H9 (cell line): ENCODE measurements around the gene CSF1R. TPM values are rescaled to one million over a fixed set of nuclear protein-coding genes. Genes with fewer than 3 reads are reported as not detected.

Experiments
- DNase-seq: peaks from one replicate; pipeline ENCODE4 v3.0.0-alpha.2; 2017
- H2AFZ ChIP-seq: one replicate; pipeline ENCODE4 v1.6.1; 2013; ENCODE audit warnings: mild to moderate bottlenecking, low read length, control low read depth, moderate library complexity
- H2AK5ac ChIP-seq: 2 replicates; pipeline ENCODE4 v1.6.1; 2013; ENCODE audit warnings: low read length, control low read depth, mixed read lengths; ENCODE audit not compliant: insufficient read length
- H2BK120ac ChIP-seq: one replicate; pipeline ENCODE4 v1.6.1; 2013; ENCODE audit warnings: low read depth, mild to moderate bottlenecking, low read length, control low read depth, inconsistent platforms; ENCODE audit not compliant: poor library complexity, severe bottlenecking
- H2BK12ac ChIP-seq: 2 replicates; pipeline ENCODE4 v1.6.1; 2013; ENCODE audit warnings: low read length, control low read depth, mixed read lengths, low read depth; ENCODE audit not compliant: insufficient read length
- H2BK15ac ChIP-seq: 2 replicates; pipeline ENCODE4 v1.6.1; 2013; ENCODE audit warnings: low read depth, low read length, control low read depth
- H2BK20ac ChIP-seq: one replicate; pipeline ENCODE4 v1.6.1; 2013; ENCODE audit warnings: low read depth, mild to moderate bottlenecking, low read length, control low read depth, inconsistent platforms; ENCODE audit not compliant: poor library complexity, severe bottlenecking
- H2BK5ac ChIP-seq: 2 replicates; pipeline ENCODE4 v1.6.1; 2013; ENCODE audit warnings: low read length, control low read depth, mixed read lengths; ENCODE audit not compliant: insufficient read length
- H3K14ac ChIP-seq: 2 replicates; pipeline ENCODE4 v1.6.1; 2013; ENCODE audit warnings: low read length, control low read depth; ENCODE audit not compliant: insufficient read depth
- H3K18ac ChIP-seq: 2 replicates; pipeline ENCODE4 v1.6.1; 2013; ENCODE audit warnings: low read depth, mild to moderate bottlenecking, mixed read lengths, low read length, control low read depth; ENCODE audit not compliant: insufficient read length
- H3K23ac ChIP-seq: 2 replicates; pipeline ENCODE4 v1.6.1; 2013; ENCODE audit warnings: low read length, control low read depth, mixed read lengths, low read depth; ENCODE audit not compliant: insufficient read length
- H3K23me2 ChIP-seq: 2 replicates; pipeline ENCODE4 v1.6.1; 2013; ENCODE audit warnings: low read depth, mild to moderate bottlenecking, mixed read lengths, low read length, control low read depth; ENCODE audit not compliant: insufficient read length, poor library complexity, severe bottlenecking
- H3K27ac ChIP-seq: 2 replicates; pipeline ENCODE4 v1.5.1; 2013; ENCODE audit warnings: low read length, control low read depth, mixed read lengths, low read depth; ENCODE audit not compliant: insufficient read length
- H3K27me3 ChIP-seq: 2 replicates; pipeline ENCODE4 v1.6.1; 2013; ENCODE audit warnings: low read length, control low read depth, inconsistent platforms; ENCODE audit not compliant: insufficient read depth
- H3K4ac ChIP-seq: 2 replicates; pipeline ENCODE4 v1.6.1; 2013; ENCODE audit warnings: low read depth, mild to moderate bottlenecking, control low read depth, inconsistent platforms, low read length, moderate library complexity
- H3K4me1 ChIP-seq: 2 replicates; pipeline ENCODE4 v1.6.1; 2013; ENCODE audit warnings: low read length, control low read depth, inconsistent platforms; ENCODE audit not compliant: insufficient read depth
- H3K4me2 ChIP-seq: 2 replicates; pipeline ENCODE4 v1.6.1; 2013; ENCODE audit warnings: low read length, control low read depth, mixed read lengths; ENCODE audit not compliant: insufficient read length, insufficient read depth
- H3K56ac ChIP-seq: 2 replicates; pipeline ENCODE4 v1.6.1; 2013; ENCODE audit warnings: low read depth, mild to moderate bottlenecking, mixed read lengths, low read length, control low read depth; ENCODE audit not compliant: insufficient read length
- H3K79me1 ChIP-seq: 2 replicates; pipeline ENCODE4 v1.6.1; 2013; ENCODE audit warnings: low read depth, mild to moderate bottlenecking, moderate library complexity, low read length, control low read depth, inconsistent platforms; ENCODE audit not compliant: insufficient read depth, poor library complexity, severe bottlenecking
- H3K79me2 ChIP-seq: 2 replicates; pipeline ENCODE4 v1.6.1; 2013; ENCODE audit warnings: low read length, control low read depth, inconsistent platforms; ENCODE audit not compliant: insufficient read depth
- H3K9ac ChIP-seq: 2 replicates; pipeline ENCODE4 v1.6.1; 2013; ENCODE audit warnings: low read length, control low read depth, mixed read lengths; ENCODE audit not compliant: insufficient read length; ENCODE audit errors: extremely low read depth
- H3K9me3 ChIP-seq: one replicate; pipeline ENCODE4 v1.6.1; 2013; ENCODE audit warnings: low read depth, low read length, inconsistent platforms; ENCODE audit not compliant: control insufficient read depth
- H3T11ph ChIP-seq: one replicate; pipeline ENCODE4 v1.6.1; 2013; ENCODE audit warnings: mild to moderate bottlenecking, low read length, control low read depth, inconsistent platforms
- H4K20me1 ChIP-seq: one replicate; pipeline ENCODE4 v1.6.1; 2013; ENCODE audit not compliant: control insufficient read depth, insufficient read length, insufficient read depth
- H4K5ac ChIP-seq: 2 replicates; pipeline ENCODE4 v1.6.1; 2013; ENCODE audit warnings: low read depth, mild to moderate bottlenecking, mixed read lengths, low read length, control low read depth; ENCODE audit not compliant: insufficient read length
- H4K8ac ChIP-seq: replicated peaks from 2 replicates; pipeline ENCODE4 v1.6.1; 2013; ENCODE audit warnings: low read length, control low read depth, mixed read lengths, low read depth; ENCODE audit not compliant: insufficient read length
- H4K91ac ChIP-seq: 2 replicates; pipeline ENCODE4 v1.6.1; 2013; ENCODE audit warnings: low read depth, mild to moderate bottlenecking, moderate library complexity, mixed read lengths, low read length, control low read depth; ENCODE audit not compliant: insufficient read length
- H3K27ac Mint-ChIP-seq, 3 experiments: 2 replicates in 2 of 3; 3 replicates in 1 of 3; pipeline ENCODE4 v1.8.0; 2020 to 2021; ENCODE audit warnings: mixed read lengths in 3 of 3, mild to moderate bottlenecking in 1 of 3, moderate library complexity in 1 of 3
- H3K27me3 Mint-ChIP-seq: 2 replicates; pipeline ENCODE4 v1.8.0; 2021; ENCODE audit warnings: low read depth, mild to moderate bottlenecking, moderate library complexity, mixed read lengths
- H3K36me3 Mint-ChIP-seq, 3 experiments: 2 replicates in 2 of 3; 3 replicates in 1 of 3; pipeline ENCODE4 v1.8.0; 2020 to 2021; ENCODE audit warnings: low read depth in 3 of 3, mixed read lengths in 3 of 3; ENCODE audit not compliant: insufficient read depth in 1 of 3
- H3K4me1 Mint-ChIP-seq, 2 experiments: 2 replicates each; pipeline ENCODE4 v1.8.0; 2020; ENCODE audit warnings: mixed read lengths in 2 of 2
- H3K4me3 Mint-ChIP-seq, 2 experiments: 2 replicates in 1 of 2; 3 replicates in 1 of 2; pipeline ENCODE4 v1.8.0; 2020 to 2021; ENCODE audit warnings: mild to moderate bottlenecking in 2 of 2, mixed read lengths in 2 of 2, moderate library complexity in 1 of 2
- H3K9me3 Mint-ChIP-seq, 2 experiments: 2 replicates in 1 of 2; 3 replicates in 1 of 2; pipeline ENCODE4 v1.8.0; 2020; ENCODE audit warnings: mild to moderate bottlenecking in 2 of 2, mixed read lengths in 2 of 2, moderate library complexity in 1 of 2
- CTCF ChIP-seq: fragments of 200-600 bp; sonication (generic); conservative IDR thresholded peaks from 3 replicates; pipeline ENCODE4 v1.8.0; 2021; ENCODE audit warnings: antibody characterized with exemption, mild to moderate bottlenecking
- WGBS: extraction: QIAGEN DNeasy Blood & Tissue Kit; methylation state at CpG from one replicate; pipeline ENCODE4 v1.1.7; 2013; ENCODE audit warnings: missing lambda C conversion rate, low lambda C conversion rate, mixed read lengths; ENCODE audit not compliant: insufficient read length; ENCODE audit errors: extremely low coverage; 5-methylcytosine and 5-hydroxymethylcytosine counted together
- total RNA-seq: library from RNA; stranded (reverse); gene quantifications from 2 replicates; pipeline ENCODE4 v1.2.1, GENCODE V29; 2021

CSF1R gene
- total RNA-seq, 1 experiment from 2014 or later, result 0.13 TPM

- Histone ChIP-seq H3K9ac (no peak overlapping the region), H3K23me2 (no peaks in the 10 kb centered on the region), H2BK12ac (no peak overlapping the region), H3T11ph (no peak overlapping the region), H3K14ac (no peak overlapping the region; the same call in 1 of the 2 replicates), H2BK15ac (no peak overlapping the region), H4K5ac (no peak overlapping the region), H3K23ac (no peak overlapping the region), H4K8ac (no peak overlapping the region), H2BK5ac (no peak overlapping the region), H3K79me1 (no peaks in the 10 kb centered on the region), H3K79me2 (no peaks in the 10 kb centered on the region), H4K91ac (no peak overlapping the region), H4K20me1 (no peaks in the 10 kb centered on the region), H2AFZ (no peak overlapping the region), H3K56ac (no peak overlapping the region), H2BK20ac (no peak overlapping the region), H3K4me1 (no peaks in the 10 kb centered on the region), H3K27me3 (no peaks in the 10 kb centered on the region), H2BK120ac (no peak overlapping the region), H3K4me2 (no peak overlapping the region), H2AK5ac (no peak overlapping the region), H3K18ac (no peak overlapping the region), H3K4ac (no peak overlapping the region), H3K27ac (no peak overlapping the region), H3K9me3 (no peaks in the 10 kb centered on the region)
- no peak for DNase-seq
- H3K9me3 Mint-ChIP-seq, result no peaks in the 10 kb centered on the region
- peak; percentile 31; the same call in 1 of the 3 replicates for TF ChIP-seq CTCF
- H3K4me1 Mint-ChIP-seq, result 0 out of 4 replicates have a peak, but pooled peaks cover 0 to 2% of the 10 kb centered on the region in 2 experiments
- H3K4me3 Mint-ChIP-seq, result no peak overlapping the region
- peaks cover 5% of the 10 kb centered on the region for H3K27me3 Mint-ChIP-seq
- no CpG with 5 or more reads among the region's 4 CpGs for WGBS
- no peaks in the 10 kb centered on the region for H3K36me3 Mint-ChIP-seq
- no peak overlapping the region for H3K27ac Mint-ChIP-seq
These were observed 10.5 kb downstream of the CSF1R start for GRCh38 chr5:150075806-150076205.
